DOHH2 (cell line): ENCODE results near the gene PRSS8.

Experiments
- EZH2phosphoT487 ChIP-seq: fragments of 200-600 bp; sonication (generic); IDR thresholded peaks from 2 replicates; pipeline ENCODE4 v1.6.1; 2017; ENCODE audit warnings: borderline replicate concordance, mild to moderate bottlenecking, antibody characterized with exemption, low read length, moderate library complexity, mixed read lengths
- TF ChIP-seq, protein P1 (sequence below): fragments of 200-600 bp; sonication (generic); IDR thresholded peaks from one replicate; pipeline ENCODE4 v1.5.1; 2014; ENCODE audit warnings: antibody characterized with exemption, mild to moderate bottlenecking, low read depth, low read length; ENCODE audit not compliant: poor library complexity, severe bottlenecking

DNA sequence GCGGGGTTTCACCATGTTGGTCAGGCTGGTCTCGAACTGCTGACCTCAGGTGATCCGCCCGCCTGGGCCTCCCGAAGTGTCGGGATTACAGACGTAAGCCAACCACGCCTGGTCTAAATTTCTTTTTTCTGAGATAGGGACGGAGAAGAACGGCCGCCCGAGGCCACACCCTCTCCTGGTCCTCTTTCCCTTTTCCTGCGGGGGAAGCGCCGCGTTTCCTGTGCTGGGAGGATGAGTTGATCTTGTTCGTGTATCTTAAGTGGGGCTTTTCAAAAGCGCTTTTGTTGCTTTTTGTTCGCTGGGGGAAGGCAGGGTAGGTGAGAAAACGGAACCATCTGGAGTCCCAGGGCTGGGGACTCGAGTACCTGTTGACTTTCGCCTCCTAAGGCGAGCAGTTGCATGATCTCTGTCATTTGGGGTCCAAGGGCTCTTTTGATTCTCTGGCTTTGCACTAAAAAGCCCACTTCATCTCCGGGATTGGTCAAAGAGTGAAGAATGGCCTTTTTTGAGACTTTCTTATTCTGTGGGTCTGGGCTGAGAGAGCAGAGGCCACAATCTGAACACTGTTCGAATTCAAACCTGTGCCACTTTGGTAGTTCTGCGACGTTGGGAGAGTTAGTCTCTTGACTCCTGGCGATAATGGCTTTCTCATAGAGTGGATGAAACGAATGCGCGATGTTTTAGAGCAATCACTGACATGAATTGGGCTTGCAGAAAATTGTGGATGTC lies 45.7 kb upstream of the PRSS8 start:
- TF ChIP-seq, protein P1, sequence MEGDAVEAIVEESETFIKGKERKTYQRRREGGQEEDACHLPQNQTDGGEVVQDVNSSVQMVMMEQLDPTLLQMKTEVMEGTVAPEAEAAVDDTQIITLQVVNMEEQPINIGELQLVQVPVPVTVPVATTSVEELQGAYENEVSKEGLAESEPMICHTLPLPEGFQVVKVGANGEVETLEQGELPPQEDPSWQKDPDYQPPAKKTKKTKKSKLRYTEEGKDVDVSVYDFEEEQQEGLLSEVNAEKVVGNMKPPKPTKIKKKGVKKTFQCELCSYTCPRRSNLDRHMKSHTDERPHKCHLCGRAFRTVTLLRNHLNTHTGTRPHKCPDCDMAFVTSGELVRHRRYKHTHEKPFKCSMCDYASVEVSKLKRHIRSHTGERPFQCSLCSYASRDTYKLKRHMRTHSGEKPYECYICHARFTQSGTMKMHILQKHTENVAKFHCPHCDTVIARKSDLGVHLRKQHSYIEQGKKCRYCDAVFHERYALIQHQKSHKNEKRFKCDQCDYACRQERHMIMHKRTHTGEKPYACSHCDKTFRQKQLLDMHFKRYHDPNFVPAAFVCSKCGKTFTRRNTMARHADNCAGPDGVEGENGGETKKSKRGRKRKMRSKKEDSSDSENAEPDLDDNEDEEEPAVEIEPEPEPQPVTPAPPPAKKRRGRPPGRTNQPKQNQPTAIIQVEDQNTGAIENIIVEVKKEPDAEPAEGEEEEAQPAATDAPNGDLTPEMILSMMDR = no peak
- TF ChIP-seq EZH2phosphoT487 = no peak
